ENCODE data around the gene ABI3.

ABI3 gene

DNA sequence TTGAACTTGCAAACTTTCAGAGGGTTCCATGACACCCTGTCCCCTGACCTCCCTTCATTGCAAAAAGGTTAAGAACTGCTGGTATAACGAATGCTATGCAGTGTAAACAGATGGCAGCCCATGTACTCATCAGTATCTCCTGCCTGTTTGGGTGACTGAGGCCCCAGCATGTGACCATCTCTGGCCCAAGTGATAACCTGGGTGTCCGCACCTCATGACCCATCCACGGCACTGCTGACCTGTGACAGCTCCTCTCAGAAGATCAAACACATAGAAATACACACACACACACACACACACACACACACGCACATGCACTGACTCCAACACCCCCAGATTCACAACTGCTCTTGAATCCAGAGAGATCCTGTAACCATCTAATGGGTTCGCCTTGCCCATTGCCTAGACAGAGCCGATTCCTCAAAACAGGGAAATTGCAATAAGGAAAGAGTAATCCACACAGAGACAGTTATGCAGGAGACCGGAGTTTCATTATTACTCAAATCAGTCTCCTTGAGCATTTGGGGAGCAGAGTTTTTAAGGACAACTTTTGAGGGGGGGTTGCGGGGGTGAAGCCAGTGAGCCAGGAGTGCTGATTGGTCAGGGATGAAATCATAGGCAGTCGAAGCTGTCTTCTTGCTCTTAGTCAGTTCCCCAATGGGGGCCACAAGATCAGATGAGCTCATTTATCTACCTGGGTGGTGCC is 31.3 kb downstream of the ABI3 start:
- ChIA-PET POLR2A (no interaction called here), CTCF (interaction anchor here (1.8 to 3.7 kb wide), 2 partner anchors 14 to 62 kb away, joined by 5 to 15 read pairs; no protein-coding TSS in a partner anchor)

DNA sequence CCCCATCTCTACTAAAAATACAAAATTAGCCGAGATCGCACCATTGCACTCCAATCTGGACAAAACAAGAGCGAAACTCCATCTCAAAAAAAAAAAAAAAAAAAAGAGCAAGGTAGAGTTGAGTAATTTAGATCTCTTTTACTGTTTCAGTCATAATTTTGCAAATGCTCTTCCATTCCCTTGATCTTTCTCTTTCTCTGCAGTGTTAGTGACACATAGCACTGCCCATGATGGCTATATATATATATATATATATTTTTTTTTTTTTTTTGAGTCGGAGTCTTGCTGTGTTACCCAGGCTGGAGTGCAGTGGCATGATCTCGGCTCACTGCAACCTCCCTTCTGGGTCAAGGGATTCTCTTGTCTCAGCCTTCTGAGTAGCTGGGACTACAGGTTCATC is 32.3 kb downstream of the ABI3 start:
- TF ChIP-seq, protein P1, sequence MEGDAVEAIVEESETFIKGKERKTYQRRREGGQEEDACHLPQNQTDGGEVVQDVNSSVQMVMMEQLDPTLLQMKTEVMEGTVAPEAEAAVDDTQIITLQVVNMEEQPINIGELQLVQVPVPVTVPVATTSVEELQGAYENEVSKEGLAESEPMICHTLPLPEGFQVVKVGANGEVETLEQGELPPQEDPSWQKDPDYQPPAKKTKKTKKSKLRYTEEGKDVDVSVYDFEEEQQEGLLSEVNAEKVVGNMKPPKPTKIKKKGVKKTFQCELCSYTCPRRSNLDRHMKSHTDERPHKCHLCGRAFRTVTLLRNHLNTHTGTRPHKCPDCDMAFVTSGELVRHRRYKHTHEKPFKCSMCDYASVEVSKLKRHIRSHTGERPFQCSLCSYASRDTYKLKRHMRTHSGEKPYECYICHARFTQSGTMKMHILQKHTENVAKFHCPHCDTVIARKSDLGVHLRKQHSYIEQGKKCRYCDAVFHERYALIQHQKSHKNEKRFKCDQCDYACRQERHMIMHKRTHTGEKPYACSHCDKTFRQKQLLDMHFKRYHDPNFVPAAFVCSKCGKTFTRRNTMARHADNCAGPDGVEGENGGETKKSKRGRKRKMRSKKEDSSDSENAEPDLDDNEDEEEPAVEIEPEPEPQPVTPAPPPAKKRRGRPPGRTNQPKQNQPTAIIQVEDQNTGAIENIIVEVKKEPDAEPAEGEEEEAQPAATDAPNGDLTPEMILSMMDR (IDR thresholded peaks at IDR 0.05; ENCODE audit: control extremely low read depth, extremely low read depth, low read depth, missing control alignments) = no peak
- no peak for DNase-seq (ENCODE audit: extremely low spot score)
- ChIA-PET POLR2A (no interaction called here), CTCF (interaction anchor here (1.8 to 3.7 kb wide), 2 partner anchors 15 to 63 kb away, joined by 5 to 15 read pairs; no protein-coding TSS in a partner anchor)

More for the DNA sequence above, 31.3 kb downstream of the ABI3 start:
- TF ChIP-seq, protein P1 (IDR thresholded peaks at IDR 0.05; ENCODE audit: control extremely low read depth, extremely low read depth, low read depth, missing control alignments) = no peak
- no peak for DNase-seq (ENCODE audit: extremely low spot score)

DNA sequence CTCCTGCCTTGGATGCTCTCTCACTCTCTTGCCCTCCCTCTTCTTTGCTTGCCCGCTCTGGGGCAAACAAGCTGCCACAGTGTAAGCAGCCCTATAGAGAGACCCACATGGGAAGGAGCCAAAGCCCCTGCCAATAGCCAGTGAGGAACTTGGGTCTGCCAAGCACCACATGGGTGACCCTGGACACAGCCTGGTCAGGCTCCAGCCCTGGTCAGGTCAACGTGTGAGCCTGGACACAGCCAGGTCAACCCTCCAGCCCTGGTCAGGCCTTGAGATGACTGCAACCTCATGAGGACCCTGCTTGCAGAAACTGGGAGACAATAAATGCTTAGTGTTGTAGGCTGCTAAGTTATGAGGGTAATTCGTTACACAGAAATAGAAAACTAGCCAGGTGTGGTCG is 34.3 kb downstream of the ABI3 start:
- TF ChIP-seq, protein P1 (IDR thresholded peaks at IDR 0.05; ENCODE audit: control extremely low read depth, extremely low read depth, low read depth, missing control alignments) = no peak
- no peak for DNase-seq (ENCODE audit: extremely low spot score)
- CTCF ChIA-PET = no interaction called here
- POLR2A ChIA-PET = no interaction called here

DNA sequence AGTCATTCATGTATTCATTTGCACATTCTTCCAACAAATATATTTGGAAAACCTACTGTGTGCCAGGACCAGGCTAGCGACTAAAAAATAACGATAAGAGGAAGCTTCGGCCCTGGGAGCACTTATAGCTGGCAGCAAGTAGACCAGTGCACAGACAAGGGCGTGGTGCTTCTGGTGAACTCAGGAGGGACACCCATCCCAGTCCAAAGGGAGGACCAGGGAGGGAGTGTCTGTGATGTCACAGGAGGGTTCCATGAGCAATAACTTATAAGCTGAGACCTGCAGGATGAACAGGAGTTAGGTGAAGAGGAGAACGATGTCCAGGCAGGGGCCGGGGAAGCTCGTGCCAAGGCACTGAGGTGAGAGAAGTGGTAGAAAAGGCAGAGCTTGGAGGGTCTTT is 37.4 kb downstream of the ABI3 start:
- CTCF ChIA-PET = no interaction called here
- POLR2A ChIA-PET = no interaction called here
- DNase-seq (ENCODE audit: extremely low spot score) = no peak
- TF ChIP-seq, protein P1 (IDR thresholded peaks at IDR 0.05; ENCODE audit: control extremely low read depth, extremely low read depth, low read depth, missing control alignments) = no peak

DNA sequence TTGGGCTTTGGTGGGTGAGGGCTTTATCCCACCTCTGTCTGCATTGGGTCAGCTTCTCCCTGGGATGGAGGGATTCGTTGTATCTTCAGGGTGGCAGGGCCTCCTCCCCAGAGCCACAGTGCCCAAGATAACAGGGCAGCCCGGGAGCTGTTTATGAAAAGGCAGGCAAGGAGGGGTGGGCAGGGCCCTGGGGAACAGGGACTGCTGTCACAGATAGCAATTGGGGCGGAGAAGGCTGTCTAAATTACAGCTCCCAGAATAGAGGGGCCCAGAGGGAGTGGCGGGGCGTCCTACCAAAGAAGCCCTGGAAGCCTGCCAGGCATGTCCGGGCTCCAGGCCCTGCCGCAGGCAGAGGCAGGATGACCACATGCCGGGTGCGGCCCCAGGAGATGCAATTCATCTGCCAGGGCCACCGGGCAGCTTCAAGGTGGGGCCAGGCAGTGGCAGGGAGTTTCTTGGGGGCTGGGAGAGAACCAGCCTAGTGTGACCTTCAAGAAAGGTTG is 38.8 kb downstream of the ABI3 start:
- POLR2A ChIA-PET = no interaction called here
- TF ChIP-seq, protein P1 (IDR thresholded peaks at IDR 0.05; ENCODE audit: control extremely low read depth, extremely low read depth, low read depth, missing control alignments) = no peak
- CTCF ChIA-PET = interaction anchor here (0.9 to 1.2 kb wide), 2 partner anchors 22 to 27 kb away, joined by 3 read pairs; no protein-coding TSS in a partner anchor

DNA sequence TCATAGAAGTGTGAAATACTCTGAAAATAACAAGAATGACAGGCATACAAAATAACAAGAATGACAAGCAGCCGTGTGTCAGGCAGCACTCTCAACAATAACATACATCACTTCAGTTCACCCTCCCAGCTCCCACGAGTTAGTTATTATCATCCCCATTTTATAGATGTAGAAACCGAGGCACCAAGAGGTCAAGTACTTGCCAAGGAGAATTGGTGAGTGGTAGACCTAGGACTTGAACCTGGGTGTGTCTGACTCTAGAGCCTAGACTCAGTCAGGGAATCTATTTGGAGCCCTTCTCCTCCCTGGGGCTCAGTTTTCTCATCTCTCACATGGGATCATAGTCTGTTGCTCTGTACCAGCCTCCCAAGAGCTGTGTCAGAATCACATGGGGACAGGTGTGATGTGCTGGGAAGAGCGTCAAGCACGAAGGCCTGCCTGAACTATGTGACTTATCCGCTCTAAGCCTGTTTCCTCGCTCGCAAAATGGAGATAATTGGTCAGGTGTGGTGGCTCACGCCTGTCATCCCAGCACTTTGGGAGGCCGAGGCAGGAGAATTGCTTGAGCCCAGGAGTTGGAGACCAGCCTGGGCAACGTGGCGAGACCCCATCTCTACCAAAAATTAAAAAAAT is 39.5 kb downstream of the ABI3 start:
- TF ChIP-seq, protein P1 (IDR thresholded peaks at IDR 0.05; ENCODE audit: control extremely low read depth, extremely low read depth, low read depth, missing control alignments) = no peak
- POLR2A ChIA-PET = no interaction called here
- DNase-seq (ENCODE audit: extremely low spot score) = no peak
- CTCF ChIA-PET = interaction anchor here (0.9 to 1.2 kb wide), 2 partner anchors 23 to 28 kb away, joined by 3 read pairs; no protein-coding TSS in a partner anchor

More for the DNA sequence above, 38.8 kb downstream of the ABI3 start:
- DNase-seq (ENCODE audit: extremely low spot score) = no peak

All from GM10248 (cell line).